Karpas-422 (cell line): Measurements from ENCODE around the gene BIVM. TPM values are rescaled to one million over a fixed set of nuclear protein-coding genes. Genes with fewer than 3 reads are reported as not detected.

Experiments
- DNase-seq: peaks from one replicate; pipeline ENCODE4 v3.0.0-alpha.2; 2015
- H2AFZ ChIP-seq: fragments of 200-600 bp; sonication (generic); 2 replicates; pipeline ENCODE4 v1.6.1; 2014; ENCODE audit warnings: antibody characterized with exemption, low read length, mixed read lengths
- H3K27ac ChIP-seq: fragments of 200-600 bp; sonication (generic); 2 replicates; pipeline ENCODE4 v1.5.1; 2014; ENCODE audit warnings: mild to moderate bottlenecking, low read length, moderate library complexity
- H3K27me3 ChIP-seq: fragments of 200-600 bp; sonication (generic); 2 replicates; pipeline ENCODE4 v1.6.1; 2014; ENCODE audit warnings: low read length, mixed read lengths
- H3K36me3 ChIP-seq: fragments of 200-600 bp; sonication (generic); 2 replicates; pipeline ENCODE4 v1.6.1; 2014; ENCODE audit warnings: low read length, mixed read lengths; ENCODE audit not compliant: insufficient read depth
- H3K4me1 ChIP-seq: fragments of 200-600 bp; sonication (generic); 2 replicates; pipeline ENCODE4 v1.6.1; 2014; ENCODE audit warnings: mild to moderate bottlenecking, low read length, mixed read lengths
- H3K4me2 ChIP-seq: fragments of 200-600 bp; sonication (generic); 2 replicates; pipeline ENCODE4 v1.6.1; 2014; ENCODE audit warnings: low read length, low read depth, mild to moderate bottlenecking; ENCODE audit not compliant: poor library complexity, severe bottlenecking
- H3K4me3 ChIP-seq: fragments of 200-600 bp; sonication (generic); 2 replicates; pipeline ENCODE4 v1.5.1; 2014; ENCODE audit warnings: mild to moderate bottlenecking, antibody characterized with exemption, low read length, mixed read lengths
- H3K79me2 ChIP-seq: fragments of 200-600 bp; sonication (generic); 2 replicates; pipeline ENCODE4 v1.6.1; 2014; ENCODE audit warnings: mild to moderate bottlenecking, low read length, mixed read lengths
- H3K9ac ChIP-seq: fragments of 200-600 bp; sonication (generic); 2 replicates; pipeline ENCODE4 v1.6.0; 2014; ENCODE audit warnings: low read length
- H3K9me2 ChIP-seq: fragments of 200-600 bp; sonication (generic), shearing (Covaris generic); replicated peaks from 2 replicates; pipeline ENCODE4 v1.6.0; 2014; ENCODE audit warnings: mild to moderate bottlenecking, low read length, moderate library complexity; ENCODE audit not compliant: insufficient read depth
- H3K9me3 ChIP-seq: fragments of 300-700, 200-600 bp; sonication (generic); 2 replicates; pipeline ENCODE4 v1.6.1; 2014; ENCODE audit warnings: low read length, mixed read lengths
- H4K20me1 ChIP-seq: fragments of 200-600 bp; sonication (generic); 2 replicates; pipeline ENCODE4 v1.6.1; 2014; ENCODE audit warnings: mild to moderate bottlenecking, antibody characterized with exemption, low read length, low read depth; ENCODE audit not compliant: insufficient read depth
- total RNA-seq: library from RNA; depleted of rRNA; stranded (reverse); fragments of >200 nt; shearing (Covaris generic); gene quantifications from 2 replicates; pipeline ENCODE4 v1.2.3, GENCODE V29; 2014; ENCODE audit warnings: low replicate concordance

Gene BIVM
- total RNA-seq, 1 experiment from 2014 or later = not detected

DNA sequence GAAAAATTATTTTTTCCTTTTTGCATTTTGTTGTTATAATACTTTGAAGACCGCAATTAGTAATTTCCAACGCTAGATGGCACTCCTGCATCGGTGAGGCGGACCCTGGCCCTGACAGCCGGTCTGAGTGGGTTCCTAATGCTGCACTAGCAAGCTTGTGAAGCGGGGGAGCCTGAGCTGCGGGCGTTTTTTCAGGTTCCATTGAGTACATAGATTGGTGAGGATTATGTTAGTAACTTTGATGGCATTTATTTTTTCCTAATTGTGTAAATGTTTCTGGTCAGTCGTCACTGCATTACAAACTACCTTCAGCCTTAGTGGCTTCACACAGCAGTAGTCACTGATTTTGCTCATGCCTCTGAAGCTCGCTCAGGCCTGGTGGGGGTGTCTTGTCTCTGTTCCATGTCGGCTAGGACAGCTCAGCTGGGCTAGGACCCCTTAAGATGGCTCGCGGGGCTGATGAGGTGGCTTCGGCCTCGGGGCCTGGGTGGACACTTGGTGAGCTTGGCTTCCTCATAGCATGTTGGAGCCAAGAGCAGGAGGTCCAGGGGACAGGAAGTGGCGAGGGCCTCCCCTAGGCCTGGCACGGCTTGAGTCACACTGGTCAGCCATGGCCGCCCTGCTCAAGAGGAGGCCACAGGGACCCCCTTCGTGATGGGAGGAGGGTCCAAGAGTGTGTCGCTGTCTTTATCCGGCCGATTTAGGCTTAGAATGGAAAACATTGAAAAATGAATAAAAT lies 71.9 kb downstream of the BIVM start:
- no peak overlapping the region for H2AFZ ChIP-seq
- H3K4me1 ChIP-seq = no peaks in the 10 kb centered on the region
- no peak overlapping the region for H3K27ac ChIP-seq
- no peak overlapping the region for H3K4me2 ChIP-seq
- no peak overlapping the region for H3K9ac ChIP-seq
- no peaks in the 10 kb centered on the region for H3K27me3 ChIP-seq
- H3K9me3 ChIP-seq = no peaks in the 10 kb centered on the region
- H3K4me3 ChIP-seq = no peak overlapping the region
- H3K36me3 ChIP-seq = peaks cover 37% of the 10 kb centered on the region
- H4K20me1 ChIP-seq = peaks cover 4% of the 10 kb centered on the region; the same call in 1 of the 2 replicates
- no peaks in the 10 kb centered on the region for H3K9me2 ChIP-seq
- peak; percentile 85 for DNase-seq
- peaks cover 5% of the 10 kb centered on the region; the same call in 1 of the 2 replicates for H3K79me2 ChIP-seq

GRCh38 chr13:102872131-102872530 lies 73.2 kb downstream of the BIVM start:
- H3K9me2 ChIP-seq = no peaks in the 10 kb centered on the region
- no peaks in the 10 kb centered on the region for H3K27me3 ChIP-seq
- peaks cover 5% of the 10 kb centered on the region; the same call in 1 of the 2 replicates for H3K79me2 ChIP-seq
- no peak overlapping the region for H2AFZ ChIP-seq
- H3K4me3 ChIP-seq = no peak overlapping the region
- H3K9me3 ChIP-seq = no peaks in the 10 kb centered on the region
- H4K20me1 ChIP-seq = peaks cover 4% of the 10 kb centered on the region; the same call in 1 of the 2 replicates
- peaks cover 37% of the 10 kb centered on the region for H3K36me3 ChIP-seq
- no peak for DNase-seq
- no peaks in the 10 kb centered on the region for H3K4me1 ChIP-seq
- H3K9ac ChIP-seq = no peak overlapping the region
- no peak overlapping the region for H3K4me2 ChIP-seq
- H3K27ac ChIP-seq = no peak overlapping the region

DNA sequence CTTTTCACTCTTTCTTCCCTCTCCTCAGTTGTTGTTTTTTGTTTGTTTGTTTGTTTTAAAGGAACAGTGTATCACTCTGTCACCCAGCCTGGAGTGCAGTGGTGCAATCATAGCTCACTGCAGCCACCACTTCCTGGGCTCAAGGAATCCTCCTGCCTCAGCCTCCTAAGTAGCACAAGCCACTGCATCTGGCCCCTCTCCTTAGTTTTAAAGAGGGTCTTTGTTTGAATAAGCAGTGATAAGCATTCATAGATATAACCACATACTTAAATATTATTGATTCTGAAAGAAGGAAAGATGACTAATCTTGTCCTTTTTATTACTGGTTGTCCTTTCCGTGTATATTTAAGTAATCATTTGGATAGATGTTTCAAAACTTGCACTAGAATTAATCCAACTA lies 73.6 kb downstream of the BIVM start:
- Histone ChIP-seq H3K9me2 (no peaks in the 10 kb centered on the region), H3K79me2 (peaks cover 5% of the 10 kb centered on the region; the same call in 1 of the 2 replicates), H2AFZ (no peak overlapping the region), H3K4me2 (no peak overlapping the region), H3K27me3 (no peaks in the 10 kb centered on the region), H3K9me3 (no peaks in the 10 kb centered on the region), H3K27ac (no peak overlapping the region), H3K9ac (no peak overlapping the region), H3K4me1 (no peaks in the 10 kb centered on the region), H3K36me3 (peaks cover 36% of the 10 kb centered on the region), H4K20me1 (peaks cover 4% of the 10 kb centered on the region; the same call in 1 of the 2 replicates), H3K4me3 (no peak overlapping the region)
- no peak for DNase-seq

GRCh38 chr13:102873653-102874052 lies 74.7 kb downstream of the BIVM start:
- Histone ChIP-seq H3K79me2 (peaks cover 5% of the 10 kb centered on the region; the same call in 1 of the 2 replicates), H3K4me3 (no peak overlapping the region), H3K4me1 (no peaks in the 10 kb centered on the region), H3K9ac (no peak overlapping the region), H2AFZ (no peak overlapping the region), H3K27ac (no peak overlapping the region), H3K4me2 (no peak overlapping the region), H4K20me1 (peaks cover 4% of the 10 kb centered on the region; the same call in 1 of the 2 replicates), H3K27me3 (no peaks in the 10 kb centered on the region), H3K9me2 (no peaks in the 10 kb centered on the region), H3K36me3 (peaks cover 33% of the 10 kb centered on the region), H3K9me3 (no peaks in the 10 kb centered on the region)
- DNase-seq = no peak

- Histone ChIP-seq H2AFZ (no peak overlapping the region), H3K4me3 (no peak overlapping the region), H3K4me1 (no peaks in the 10 kb centered on the region), H3K9me2 (no peaks in the 10 kb centered on the region), H3K9me3 (no peaks in the 10 kb centered on the region), H3K4me2 (no peak overlapping the region), H3K36me3 (peaks cover 29% of the 10 kb centered on the region), H3K27ac (no peak overlapping the region), H3K79me2 (peaks cover 5% of the 10 kb centered on the region; the same call in 1 of the 2 replicates), H3K27me3 (no peaks in the 10 kb centered on the region), H4K20me1 (peaks cover 4% of the 10 kb centered on the region; the same call in 1 of the 2 replicates), H3K9ac (no peak overlapping the region)
- DNase-seq = no peak
Observed at GRCh38 chr13:102875256-102875655, 76.3 kb downstream of the BIVM start.

GRCh38 chr13:102877303-102877702 lies 78.4 kb downstream of the BIVM start:
- no peak overlapping the region for H2AFZ ChIP-seq
- no peaks in the 10 kb centered on the region for H3K79me2 ChIP-seq
- H3K4me2 ChIP-seq = no peak overlapping the region
- H3K4me3 ChIP-seq = no peak overlapping the region
- no peaks in the 10 kb centered on the region for H3K9me3 ChIP-seq
- H3K9me2 ChIP-seq = no peaks in the 10 kb centered on the region
- no peak overlapping the region for H3K9ac ChIP-seq
- H3K27ac ChIP-seq = no peak overlapping the region
- DNase-seq = no peak
- H4K20me1 ChIP-seq = no peaks in the 10 kb centered on the region
- H3K36me3 ChIP-seq = peaks cover 26% of the 10 kb centered on the region
- no peaks in the 10 kb centered on the region for H3K4me1 ChIP-seq
- no peaks in the 10 kb centered on the region for H3K27me3 ChIP-seq

DNA sequence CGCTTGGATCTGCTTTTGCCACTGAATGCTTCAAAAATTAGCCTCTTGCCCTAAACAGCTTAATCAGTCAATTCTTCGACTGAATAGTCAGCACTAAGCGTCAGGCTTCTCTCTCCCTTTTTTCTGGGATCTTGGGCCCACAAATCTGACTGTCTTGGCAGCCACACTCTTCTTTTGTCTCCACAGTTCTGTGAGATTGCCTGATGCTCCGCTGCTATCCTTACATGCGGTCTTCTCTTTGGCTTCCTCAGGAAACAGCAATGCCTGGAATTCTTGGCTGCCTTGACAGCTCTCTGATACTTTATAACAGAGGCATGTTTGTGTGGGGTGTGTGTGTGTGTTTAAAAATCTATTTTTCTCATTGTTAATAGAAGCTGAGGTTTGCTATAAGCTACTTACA lies 79.6 kb downstream of the BIVM start:
- H3K9me3 ChIP-seq = no peaks in the 10 kb centered on the region
- no peaks in the 10 kb centered on the region for H4K20me1 ChIP-seq
- no peak overlapping the region for H3K27ac ChIP-seq
- DNase-seq = no peak
- H3K4me2 ChIP-seq = no peak overlapping the region
- H3K9ac ChIP-seq = no peak overlapping the region
- H3K9me2 ChIP-seq = no peaks in the 10 kb centered on the region
- no peaks in the 10 kb centered on the region for H3K4me1 ChIP-seq
- H3K4me3 ChIP-seq = no peak overlapping the region
- peaks cover 14% of the 10 kb centered on the region for H3K36me3 ChIP-seq
- no peak overlapping the region for H2AFZ ChIP-seq
- H3K27me3 ChIP-seq = no peaks in the 10 kb centered on the region
- no peaks in the 10 kb centered on the region for H3K79me2 ChIP-seq

GRCh38 chr13:102879793-102880499 lies 81.0 kb downstream of the BIVM start:
- no peaks in the 10 kb centered on the region for H3K79me2 ChIP-seq
- no peak overlapping the region for H2AFZ ChIP-seq
- H3K4me2 ChIP-seq = no peak overlapping the region
- no peaks in the 10 kb centered on the region for H3K4me1 ChIP-seq
- H3K9me3 ChIP-seq = no peaks in the 10 kb centered on the region
- H3K36me3 ChIP-seq = peaks cover 7% of the 10 kb centered on the region
- no peaks in the 10 kb centered on the region for H4K20me1 ChIP-seq
- no peaks in the 10 kb centered on the region for H3K9me2 ChIP-seq
- no peak overlapping the region for H3K27ac ChIP-seq
- no peak for DNase-seq
- H3K27me3 ChIP-seq = no peaks in the 10 kb centered on the region
- no peak overlapping the region for H3K4me3 ChIP-seq
- no peak overlapping the region for H3K9ac ChIP-seq
